ENCODE data around the gene REXO1.
A peak's percentile ranks its signal among the peaks of the same experiment; 100 is the strongest.

Gene REXO1

DNA sequence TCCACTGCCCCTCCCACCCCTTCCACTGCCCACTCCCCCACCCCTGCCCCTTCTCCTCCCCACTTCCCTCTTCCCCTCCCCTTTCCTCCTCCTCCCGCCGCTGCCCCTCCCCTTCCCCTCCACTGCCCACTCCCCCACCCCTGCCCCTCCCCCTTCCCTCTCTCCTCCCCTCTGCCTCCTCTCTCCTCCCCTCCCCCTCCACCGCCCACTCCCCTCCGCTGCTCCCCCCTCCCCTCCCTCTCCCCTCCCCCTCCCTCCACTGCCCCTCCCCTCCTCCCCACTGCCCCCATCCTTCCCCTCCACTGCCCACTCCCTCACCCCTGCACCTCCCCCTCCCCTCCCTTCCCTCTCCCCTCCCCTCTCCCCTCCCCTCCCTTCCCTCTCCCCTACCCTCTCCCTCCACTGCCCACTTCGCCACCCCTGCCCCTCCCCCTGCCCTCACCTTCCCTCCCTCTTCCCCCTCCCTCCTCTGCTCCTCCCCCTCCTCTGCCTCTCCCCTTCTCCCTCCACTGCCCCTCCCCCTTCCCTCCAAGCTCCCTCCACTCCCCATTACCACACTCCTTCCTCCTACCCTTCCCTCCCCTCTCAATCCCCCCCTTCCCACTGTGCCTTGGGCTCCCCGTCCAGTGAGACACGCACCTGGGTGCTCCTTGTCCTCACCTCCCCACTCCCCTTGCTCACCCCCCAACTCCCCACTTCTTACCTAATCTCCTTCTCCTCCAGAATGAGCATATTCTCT lies 58.1 kb downstream of the REXO1 start:
- DNase-seq, result no peak

DNA sequence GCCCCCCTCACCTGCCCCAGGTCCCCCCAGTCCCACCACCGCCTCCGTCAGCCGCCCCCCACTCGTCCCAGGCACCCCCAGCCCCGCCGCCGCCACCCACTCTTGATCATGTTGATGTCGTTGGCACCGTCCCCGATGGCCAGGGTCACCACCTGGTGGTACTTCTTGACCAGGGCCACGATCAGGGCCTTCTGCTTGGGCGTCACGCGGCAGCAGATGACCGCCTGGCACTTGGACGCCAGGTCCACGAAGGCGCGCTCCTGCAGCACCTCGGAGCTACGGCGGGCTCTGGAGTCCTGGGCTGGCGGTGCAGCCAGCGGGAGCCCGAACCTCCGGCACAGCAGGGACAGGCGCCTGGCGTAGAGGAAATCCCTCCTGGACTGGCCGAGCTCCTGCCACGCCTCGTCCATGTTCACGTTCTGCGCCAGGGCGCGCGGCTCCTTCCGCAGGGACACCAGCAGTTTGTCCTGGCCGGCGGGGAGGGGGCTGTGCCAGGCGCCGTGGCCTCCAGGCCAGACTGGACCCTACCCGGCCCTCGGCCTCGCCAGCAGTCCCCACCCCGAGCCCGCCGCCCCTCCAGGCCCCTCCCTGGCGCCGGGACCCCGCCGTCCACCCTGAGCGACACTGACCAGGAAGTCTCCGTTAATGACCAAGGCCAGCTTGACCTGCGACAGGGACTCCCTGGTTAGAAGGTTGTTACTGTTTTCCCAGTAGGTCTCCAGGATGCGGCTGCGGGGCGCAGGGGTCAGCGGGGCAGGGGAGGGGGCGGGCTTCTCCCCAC lies 58.8 kb downstream of the REXO1 start:
- no peak for DNase-seq

DNA sequence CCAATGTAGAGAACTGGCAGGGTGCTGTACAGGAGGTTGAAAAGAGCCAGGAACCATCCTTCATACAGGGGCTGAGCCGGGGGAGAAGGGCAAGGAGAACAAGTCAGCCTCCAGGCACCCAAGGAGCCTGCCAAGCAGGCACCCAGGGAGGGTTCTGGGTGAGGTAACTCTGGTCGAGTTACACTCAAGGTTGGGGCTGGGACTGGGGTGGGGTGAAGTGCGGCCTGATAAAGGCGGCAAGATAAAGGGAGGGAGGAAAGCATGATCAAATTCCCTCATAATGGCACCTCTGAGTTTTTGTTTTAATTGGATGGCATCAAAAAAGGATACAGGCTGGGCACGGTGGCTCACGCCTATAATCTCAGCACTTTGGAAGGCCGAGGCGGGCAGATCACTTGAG lies 61.2 kb downstream of the REXO1 start:
- DNase-seq, result no peak

DNA sequence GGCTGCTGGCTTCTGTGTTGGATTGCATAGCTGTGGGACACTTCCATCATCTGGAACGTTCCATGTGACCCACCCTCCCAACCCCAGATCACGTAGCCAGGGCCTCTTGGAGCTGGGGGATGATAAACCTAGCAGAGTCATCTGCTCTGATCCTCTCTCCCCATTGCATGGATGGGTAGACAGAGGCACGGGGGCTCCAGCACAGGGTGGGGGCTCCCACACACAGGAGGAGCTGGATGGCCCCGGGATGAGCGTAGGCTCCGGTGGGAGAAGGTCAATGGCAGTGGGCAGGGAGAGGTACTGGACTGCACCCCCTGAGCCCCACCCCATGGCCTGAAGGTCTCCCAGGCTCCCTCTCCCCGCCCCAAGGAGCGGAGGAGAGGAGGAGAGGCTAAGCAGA lies 61.6 kb downstream of the REXO1 start:
- DNase-seq, result no peak

DNA sequence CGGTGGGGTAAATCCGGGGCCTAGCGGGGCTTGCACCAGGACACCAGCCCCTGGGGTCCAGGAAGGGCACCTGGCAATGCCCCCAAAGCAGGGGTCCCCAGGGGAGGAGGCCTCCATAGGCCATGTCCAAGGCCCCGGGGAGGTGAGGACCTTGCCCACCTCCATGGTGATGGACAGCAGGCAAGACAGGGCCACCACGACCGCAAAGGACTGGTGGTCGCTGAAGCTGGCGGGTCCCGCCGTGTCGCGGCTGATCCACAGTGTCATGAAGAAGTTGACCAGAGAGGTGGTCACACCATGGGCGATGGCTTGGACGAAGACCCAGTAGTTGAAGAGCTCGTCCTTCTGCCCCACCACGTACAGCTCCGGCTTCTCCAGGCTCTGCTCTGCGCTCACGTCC lies 63.0 kb downstream of the REXO1 start:
- no peak for DNase-seq

DNA sequence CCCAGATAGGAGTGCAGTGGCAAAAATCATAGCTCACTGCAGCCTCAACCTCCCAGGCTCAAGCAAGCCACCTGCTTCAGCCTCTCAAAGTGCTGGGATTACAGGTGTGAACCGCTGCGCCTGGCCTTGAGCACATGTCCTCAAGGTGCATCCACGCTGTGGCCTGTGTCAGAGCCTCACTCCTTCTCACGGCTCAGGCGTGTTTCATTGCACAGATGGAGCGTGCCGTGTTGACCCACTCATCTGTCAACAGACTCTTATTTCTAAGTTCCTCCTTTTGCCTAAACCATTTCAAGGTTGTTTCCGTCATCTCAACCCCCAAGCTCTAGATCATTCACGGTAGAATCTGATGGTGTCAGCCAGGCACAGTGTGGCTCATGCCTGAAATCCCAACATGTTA lies 64.4 kb downstream of the REXO1 start:
- no peak for DNase-seq

DNA sequence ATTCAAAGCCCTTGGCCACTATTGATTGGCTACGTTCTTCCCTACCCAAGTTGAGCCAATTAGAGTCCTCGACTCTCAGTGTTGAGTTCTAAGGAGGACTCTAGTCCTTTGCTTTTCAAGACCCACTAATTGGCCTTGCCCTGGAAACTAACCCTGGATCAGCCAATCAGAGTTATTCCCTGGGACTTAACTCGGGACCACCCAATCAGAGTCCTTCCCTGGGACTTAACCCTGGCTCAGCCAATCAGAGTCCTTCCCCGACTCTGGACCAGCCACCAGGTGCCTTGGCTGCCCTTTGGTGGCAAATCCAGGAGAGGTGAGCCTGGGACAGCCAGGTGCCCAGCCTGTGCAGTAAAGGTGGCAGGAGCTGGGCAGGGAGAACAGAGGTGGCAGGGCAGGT lies 64.9 kb downstream of the REXO1 start:
- no peak for DNase-seq

DNA sequence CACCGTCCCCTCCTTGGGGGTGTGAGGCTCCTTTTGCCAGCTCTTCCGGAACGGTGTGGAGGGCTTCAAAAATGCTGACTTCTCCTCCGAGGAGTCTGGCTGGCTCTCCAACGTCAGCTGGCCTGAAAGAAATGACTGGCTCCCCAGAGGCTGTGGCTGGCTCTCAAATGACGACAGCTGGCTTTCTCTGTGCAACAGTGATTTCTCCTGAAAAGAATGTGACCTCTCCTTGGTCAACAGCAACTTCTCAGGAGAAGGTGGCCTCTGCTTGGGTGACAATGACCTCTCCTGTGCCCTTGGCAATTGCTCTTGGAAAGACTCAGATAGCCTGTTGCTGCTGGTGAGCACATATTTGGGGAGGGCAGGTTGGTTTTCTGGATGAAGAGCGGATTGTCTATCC lies 65.8 kb downstream of the REXO1 start:
- DNase-seq, result no peak

DNA sequence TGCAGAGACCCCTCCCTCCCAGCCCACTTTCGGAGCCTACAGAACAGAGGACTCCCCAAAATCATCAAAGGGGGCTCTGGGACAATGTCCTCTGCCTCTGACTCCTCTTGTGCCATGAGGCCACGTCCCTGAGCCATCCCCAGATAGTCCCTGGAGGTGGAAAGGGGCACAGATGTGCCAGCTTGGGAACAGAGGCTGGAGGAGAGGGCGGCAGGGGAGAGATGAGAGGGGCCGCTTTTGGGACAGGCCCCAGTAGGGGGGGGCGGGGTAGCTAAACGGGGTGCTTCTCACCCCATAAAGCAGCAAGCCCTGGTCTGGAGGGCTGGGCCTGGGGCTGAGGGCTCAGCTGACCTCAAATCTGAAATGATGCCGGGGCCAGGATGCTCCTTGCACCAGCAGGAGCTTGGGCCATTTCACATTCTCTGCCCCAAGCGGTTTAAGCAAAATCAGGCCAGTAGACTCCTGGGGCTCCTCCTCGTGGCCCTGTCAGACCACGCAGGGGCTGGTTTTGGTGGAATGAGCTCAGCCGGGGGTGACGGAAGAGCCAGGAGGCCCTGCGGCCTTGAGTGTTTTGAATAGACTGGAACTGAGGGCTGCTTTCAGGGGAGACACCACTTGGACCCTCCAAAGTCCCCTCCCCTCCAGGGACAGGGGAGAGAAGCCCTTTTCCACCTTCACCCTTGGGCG lies 67.9 kb downstream of the REXO1 start:
- DNase-seq, result no peak

DNA sequence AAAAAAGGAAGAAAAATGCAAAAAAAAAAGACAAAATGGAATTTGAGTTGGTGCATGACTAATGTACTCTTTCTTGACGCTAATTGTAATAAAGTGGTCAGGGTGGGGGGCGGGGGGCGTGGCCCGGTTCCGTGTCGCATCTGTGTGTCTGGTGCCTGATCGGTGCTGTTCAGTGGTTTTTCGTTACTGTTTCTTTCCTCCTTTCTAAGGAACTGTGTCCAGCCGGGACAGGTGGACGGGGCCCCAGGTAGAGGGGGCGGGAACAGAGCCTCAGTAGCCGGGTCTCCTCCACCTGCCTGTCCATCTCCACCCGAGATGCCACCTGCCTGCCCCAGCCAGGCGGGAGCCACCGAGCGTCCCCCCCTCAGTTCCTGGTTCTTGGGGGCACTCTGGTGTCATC lies 68.7 kb downstream of the REXO1 start:
- DNase-seq, result no peak

DNA sequence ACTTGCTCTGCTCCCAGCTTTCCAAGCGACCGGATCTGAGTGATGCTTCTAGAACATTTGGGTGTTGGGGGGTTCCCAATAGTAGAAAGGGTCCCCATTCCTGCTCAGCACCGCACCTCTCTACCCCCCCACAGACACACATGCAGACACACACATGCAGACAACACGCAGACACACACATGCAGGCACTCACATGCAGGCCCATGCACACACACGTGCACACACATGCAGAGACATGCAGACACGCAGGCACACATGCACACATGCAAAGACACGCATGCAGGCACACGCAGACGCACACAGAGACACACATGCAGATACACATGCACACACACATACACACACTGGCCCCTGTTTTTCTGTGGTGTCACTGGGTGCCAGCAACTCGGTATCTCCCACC lies 71.1 kb downstream of the REXO1 start:
- DNase-seq, result no peak

DNA sequence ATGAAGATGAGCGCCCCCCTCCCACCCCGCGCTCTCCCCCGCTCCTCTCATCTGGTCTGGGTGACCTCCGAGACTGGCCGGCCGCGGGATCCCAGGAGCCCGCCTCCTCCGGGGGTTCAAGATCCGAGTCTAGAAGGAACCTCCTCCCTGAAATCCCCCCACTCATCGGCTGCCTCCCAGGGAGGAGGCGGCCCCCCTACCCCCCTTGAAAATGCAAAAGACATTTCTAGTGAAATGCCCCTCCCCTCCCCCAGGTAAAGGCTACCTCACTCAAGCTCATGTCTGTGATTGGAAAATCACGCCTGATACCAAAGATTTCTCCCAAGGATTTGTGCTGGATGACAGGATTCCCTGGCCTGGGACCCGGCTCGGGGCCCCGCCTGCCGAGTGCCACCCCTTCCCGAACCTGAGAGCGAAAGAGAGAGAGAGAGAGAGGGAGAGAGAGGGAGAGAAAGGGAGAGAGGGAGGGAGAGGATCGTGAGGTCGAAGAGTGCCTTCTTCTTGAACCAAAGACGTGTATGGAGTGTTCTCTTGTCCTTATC lies 71.6 kb downstream of the REXO1 start:
- no peak for DNase-seq

DNA sequence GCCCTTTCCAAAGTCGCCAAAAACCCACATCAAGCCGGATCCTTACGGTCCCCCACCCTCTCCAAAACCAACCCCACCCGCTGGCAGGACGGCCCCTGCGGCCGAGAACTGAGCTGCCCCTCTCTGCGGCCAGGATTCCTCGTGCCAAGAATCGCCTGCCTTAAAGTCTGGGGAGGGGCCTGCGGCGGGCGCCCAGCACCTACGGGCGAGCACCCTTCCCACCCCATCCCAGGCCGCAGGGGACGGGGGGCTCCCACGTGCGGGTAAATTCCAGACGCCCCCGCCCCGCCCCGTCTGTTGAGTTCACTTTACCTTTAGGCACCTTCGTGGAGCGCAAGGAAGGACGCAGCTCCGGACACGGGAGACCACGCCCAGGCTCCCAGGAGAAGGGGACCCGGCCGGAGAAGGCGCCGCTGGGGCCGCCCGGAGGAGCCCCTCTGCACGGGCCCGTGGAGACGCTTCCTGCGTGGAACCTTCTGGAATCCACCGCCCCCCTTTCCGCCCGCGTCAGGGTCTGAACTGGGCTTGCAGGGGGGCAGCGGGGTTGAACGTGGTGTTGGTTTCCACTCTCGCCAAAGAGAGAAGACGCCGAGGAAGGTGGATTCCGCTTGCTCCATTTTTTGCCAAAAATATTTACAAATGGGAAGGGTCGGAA lies 72.2 kb downstream of the REXO1 start:
- DNase-seq, result no peak

DNA sequence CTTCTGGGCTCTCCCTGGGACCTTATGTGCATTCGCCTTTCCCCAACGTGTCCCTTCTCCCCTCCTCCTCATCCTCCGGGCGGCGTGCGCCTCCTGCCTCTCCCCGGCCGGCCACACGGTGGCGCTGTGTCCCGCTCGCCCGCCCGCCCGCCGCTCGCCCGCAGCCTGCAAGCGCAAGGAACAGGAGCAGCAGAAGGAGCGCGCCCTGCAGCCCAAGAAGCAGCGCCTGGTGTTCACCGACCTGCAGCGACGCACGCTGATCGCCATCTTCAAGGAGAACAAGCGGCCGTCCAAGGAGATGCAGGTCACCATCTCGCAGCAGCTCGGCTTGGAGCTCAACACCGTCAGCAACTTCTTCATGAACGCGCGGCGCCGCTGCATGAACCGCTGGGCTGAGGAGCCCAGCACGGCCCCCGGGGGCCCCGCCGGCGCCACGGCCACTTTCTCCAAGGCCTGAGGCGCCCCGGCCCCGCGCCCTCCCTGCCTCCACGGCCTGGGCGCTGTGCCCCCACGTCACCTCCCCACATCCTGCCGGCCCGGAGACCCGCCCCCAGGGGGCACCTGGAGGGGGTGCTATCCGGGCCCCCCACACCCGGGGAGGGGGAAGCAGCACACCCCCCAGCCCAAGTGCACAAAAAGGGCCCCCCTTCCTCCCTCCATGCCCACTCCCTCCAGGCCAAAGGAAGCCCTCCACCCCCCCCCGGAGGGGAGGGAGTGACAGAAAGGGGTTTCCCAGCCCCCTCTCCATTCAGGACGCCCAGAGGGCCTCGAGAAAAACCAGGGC lies 73.1 kb downstream of the REXO1 start:
- no peak for DNase-seq

DNA sequence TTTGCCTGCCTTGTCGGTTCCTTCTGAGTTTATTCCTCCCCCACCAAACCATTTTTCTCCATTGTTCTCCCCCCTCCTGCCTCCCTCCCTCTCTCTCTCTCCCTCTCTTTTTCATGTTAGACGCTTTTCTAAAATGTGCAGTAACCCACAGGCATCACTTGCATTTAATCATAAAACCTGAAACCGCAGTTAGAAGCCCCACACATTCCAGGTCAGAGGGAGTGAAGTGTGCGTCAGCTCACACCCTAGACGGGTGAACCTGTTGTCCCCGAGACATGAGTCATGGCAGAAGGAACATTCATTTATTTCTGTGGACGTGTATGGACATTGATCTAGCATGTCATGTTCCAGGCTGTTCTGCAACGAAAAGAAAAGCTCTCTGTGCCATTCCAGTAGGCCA lies 75.1 kb downstream of the REXO1 start:
- DNase-seq, result no peak

DNA sequence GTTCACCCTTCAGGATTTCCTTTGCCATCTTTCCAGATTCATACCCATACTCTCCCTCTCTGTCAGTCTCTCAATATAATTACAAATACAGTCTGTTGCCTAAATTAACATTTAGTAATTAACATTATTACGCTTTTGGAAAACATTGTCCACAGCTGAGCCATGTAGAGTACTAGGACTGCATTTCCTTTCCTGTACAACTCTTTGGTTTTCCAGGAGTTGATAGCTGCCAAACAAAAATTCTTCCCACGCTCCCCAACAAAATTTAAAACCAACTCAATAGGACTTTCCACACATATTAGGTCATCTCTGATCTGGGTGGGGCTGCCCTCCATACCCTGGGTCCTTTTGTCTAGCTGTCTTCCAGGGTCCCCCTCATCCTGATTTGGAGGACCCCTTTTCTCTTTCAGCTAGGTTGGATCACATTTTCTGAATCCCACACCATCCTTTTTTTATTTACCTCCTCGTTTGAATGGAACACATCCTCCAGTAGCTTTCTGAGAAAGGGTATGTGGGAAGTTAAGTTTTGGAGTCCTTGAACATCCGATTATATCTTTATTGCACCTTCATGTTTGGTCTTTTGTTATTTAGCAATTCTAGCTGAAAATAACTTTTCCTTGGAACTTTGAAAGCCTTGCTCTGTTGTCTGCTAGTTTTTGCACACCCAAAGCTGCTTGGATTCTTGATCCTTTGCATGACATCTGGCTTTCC lies 77.3 kb downstream of the REXO1 start:
- DNase-seq, result no peak

DNA sequence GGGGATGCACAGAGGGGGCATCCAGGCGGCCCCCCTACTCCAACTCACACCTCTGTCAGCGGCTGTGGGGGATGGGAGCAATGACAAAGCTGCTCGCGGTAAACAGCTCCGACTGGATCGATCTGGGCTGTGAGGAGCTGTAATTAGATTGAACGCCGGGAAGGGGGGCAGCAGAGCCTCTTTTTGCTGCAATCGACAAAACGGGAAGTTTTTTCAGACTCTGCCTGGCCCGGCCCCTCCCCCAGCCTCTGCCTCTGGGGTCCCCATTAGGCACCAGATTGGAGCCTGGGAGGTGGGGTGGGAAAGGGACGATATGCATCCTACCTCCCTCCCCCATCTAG lies 78.7 kb downstream of the REXO1 start:
- no peak for DNase-seq

DNA sequence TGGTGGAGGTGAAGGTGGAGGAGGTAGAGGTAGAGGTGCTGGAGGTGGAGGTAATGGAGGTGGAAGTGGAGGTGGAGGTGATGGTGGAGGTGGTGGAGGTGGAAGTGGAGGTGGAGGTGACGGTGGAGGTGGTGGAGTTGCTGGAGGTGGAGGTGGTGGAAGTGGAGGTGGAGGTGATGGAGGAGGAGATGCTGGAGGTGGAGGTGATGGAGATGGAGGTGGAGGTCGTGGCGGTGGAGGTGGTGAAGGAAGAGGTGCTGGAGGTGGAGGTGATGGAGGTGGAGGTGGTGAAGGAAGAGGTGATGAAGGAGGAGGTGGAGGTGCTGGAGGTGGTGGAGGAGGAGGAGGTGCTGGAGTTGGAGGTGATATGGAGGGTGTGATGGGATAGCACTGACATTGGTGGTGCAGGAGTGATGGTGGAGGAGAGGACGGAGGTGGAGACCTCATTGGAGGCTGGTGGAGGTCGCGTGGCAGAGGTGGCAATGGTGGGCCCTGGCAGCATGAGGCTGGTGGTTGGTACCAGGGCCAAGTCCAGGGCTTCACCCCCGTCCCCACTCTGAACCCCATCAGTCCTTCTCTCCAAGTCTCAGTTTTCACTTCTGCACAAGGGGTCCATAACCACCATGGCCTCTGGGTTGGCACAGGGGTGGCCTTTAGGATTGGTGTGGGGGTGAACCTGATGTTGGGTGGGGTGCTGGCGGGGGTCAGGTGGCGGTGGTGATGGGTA lies 79.2 kb downstream of the REXO1 start:
- no peak for DNase-seq

DNA sequence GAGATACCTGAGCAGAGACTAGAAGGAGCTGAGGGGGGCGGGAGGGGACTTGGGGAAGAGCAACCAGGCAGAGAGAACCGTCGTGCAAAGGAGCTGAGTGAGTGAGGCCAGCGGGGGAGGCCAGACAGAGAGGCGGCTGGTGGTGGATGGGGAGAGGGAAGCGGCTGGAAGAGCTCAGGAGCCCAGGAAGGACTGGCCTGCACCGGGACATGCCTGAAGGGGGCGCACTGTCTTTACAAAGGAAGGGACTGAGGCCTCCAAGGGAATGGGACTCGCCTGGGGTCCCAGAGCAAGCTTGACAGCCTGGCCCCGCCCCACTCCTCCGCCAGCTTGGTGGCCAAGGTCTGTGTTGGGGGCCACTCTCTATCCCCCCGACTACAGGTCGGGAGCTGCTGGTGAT lies 80.0 kb downstream of the REXO1 start:
- DNase-seq, result no peak

DNA sequence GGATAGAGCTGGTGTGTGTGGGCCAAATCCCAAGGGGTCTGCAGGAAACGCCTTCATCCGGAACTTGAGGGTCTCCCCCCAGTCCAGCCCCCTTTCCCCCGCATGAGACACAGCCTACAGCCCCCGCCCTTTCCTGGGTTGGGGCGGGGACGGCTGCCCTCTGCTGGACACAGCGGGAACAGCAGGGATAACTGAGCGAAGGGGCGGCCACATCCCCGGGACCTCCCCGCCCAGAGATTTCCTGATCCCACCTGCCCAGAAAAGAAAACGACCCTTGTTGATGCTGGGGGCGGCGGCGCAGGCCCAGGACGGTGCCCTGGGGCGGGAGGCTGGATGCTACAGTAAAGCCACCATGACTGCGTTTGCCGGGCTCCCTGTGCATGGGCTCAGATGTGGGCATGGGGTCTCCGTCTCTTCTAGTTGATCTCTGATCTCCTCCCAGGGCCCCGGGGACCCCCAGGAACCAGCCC lies 80.8 kb downstream of the REXO1 start:
- DNase-seq, result peak; percentile 36

DNA sequence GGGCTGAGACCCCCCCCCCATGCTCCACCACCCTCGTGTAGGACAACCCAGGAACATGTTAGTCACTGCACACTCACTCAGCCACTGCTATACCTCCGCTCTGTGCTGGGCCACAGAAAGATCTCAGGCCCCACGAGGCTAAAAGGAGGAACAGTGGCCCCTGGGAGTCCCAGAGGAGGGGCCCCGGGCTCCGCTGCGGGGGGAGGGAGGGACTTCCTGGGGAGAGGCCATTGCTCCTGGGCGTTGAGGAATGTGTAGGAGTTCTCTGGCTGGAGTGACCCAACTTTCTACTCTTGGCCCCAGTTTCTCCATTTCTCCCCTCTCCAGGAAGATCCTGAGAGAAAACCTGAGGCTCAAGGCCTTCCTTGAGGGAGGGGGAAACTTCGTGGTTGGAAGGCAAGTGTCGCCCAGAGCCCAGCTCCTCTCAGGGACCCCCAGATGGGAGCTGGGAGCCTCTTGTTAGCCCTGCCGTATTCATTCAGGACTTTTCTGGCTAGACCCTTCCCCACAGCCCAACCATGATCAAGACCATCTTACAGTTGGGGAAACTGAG lies 81.4 kb downstream of the REXO1 start:
- no peak for DNase-seq

Data from central memory CD4-positive, alpha-beta T cell (primary cell).